Heart left ventricle (tissue), 13 donors: Measurements from ENCODE around the gene PLEKHA7.

ENCODE experiments used
- CTCF ChIP-seq, 12 donors: fragments of 200-600 bp; sonication (generic) in 4 of 12; IDR thresholded peaks; one replicate each; pipeline versions ENCODE4 v1.5.0 to v1.8.0; 2018 to 2022; ENCODE audit warnings: antibody characterized with exemption in 12 of 12, mild to moderate bottlenecking in 5 of 12
- POLR2A ChIP-seq, 2 donors: fragments of 450-650 bp; IDR thresholded peaks; one replicate each; pipeline ENCODE4 v1.6.1; 2017; ENCODE audit warnings: antibody characterized with exemption in 2 of 2, mild to moderate bottlenecking in 2 of 2, moderate library complexity in 2 of 2
- donor health status: ischemic (EF 13 %, LVEDD 7.1; RV severe dilation, severe dysfunction).
- donor health status: DM: no; HTN: yes; CAD: no.
- donor health status: DM: no; HTN: no; CAD: no.
- donor health status: ischemic (EF 25% LVEDD 6.9; RV normal size, moderate dysfunction).
- donor health status: ischemic (EF 25% LVEDD 5.7; RV mildly dilated, moderate dysfunction).
- donor health status: ischemic (EF 35%, LVEDD 5.7; RV mildly dilated, moderate dysfunction).
- donor health status: nonischemic (EF 11% LVEDD 7.7; RV severe dilation, severe dysfunction).
- donor health status: DM: yes; HTN: yes; CAD: no.
- donor health status: PGD.
- donor health status: ischemic (EF 29% LVEDD 5.4; RV normal size, mild dysfunction).
- donor health status: nonischemic (EF 23%, LVEDD 6.1; RV moderate dilation, normal function).

- TF ChIP-seq POLR2A (IDR thresholded peaks at IDR 0.05): no peak
- TF ChIP-seq CTCF (IDR thresholded peaks at IDR 0.05): peak in 11 of 12 donors; percentile 19 to 51 (median 31)
Measured at GRCh38 chr11:17014833-17015626, 816 bp upstream of the PLEKHA7 start.
